Neural progenitor cell (in vitro differentiated cells): ENCODE data around the gene EFS.

Source experiments
- EZH2 ChIP-seq: fragments of 200-600 bp; sonication (generic); IDR thresholded peaks from 2 replicates; pipeline ENCODE4 v1.6.1; 2017; ENCODE audit warnings: antibody characterized with exemption, mild to moderate bottlenecking, moderate library complexity
- EZH2phosphoT487 ChIP-seq: fragments of 200-600 bp; sonication (generic); IDR thresholded peaks from 2 replicates; pipeline ENCODE4 v1.6.1; 2017; ENCODE audit warnings: antibody characterized with exemption
- TF ChIP-seq, protein P1 (sequence below): fragments of 200-600 bp; sonication (generic); IDR thresholded peaks from 2 replicates; pipeline ENCODE4 v1.5.1; 2017; ENCODE audit warnings: antibody characterized with exemption, mild to moderate bottlenecking

DNA sequence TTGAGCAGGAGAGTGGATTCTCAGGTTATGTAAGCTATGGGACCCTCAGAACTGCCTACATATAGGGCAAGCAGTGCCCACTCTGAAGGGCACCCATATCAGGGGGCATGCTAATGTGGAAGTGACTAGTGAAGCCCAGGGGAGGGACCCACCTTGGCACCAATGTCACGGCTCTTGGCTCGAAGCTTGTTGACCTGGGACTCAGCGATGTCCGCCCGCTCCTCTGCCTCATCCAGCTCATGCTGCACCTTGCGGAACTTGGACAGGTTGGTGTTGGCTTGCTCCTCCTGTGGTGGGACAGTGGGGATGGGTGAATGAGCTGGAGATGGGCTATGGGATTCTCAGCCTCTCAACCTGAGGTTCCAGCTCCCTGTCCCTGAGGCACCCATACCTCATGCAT is 17.3 kb upstream of the EFS start:
- TF ChIP-seq, protein P1, sequence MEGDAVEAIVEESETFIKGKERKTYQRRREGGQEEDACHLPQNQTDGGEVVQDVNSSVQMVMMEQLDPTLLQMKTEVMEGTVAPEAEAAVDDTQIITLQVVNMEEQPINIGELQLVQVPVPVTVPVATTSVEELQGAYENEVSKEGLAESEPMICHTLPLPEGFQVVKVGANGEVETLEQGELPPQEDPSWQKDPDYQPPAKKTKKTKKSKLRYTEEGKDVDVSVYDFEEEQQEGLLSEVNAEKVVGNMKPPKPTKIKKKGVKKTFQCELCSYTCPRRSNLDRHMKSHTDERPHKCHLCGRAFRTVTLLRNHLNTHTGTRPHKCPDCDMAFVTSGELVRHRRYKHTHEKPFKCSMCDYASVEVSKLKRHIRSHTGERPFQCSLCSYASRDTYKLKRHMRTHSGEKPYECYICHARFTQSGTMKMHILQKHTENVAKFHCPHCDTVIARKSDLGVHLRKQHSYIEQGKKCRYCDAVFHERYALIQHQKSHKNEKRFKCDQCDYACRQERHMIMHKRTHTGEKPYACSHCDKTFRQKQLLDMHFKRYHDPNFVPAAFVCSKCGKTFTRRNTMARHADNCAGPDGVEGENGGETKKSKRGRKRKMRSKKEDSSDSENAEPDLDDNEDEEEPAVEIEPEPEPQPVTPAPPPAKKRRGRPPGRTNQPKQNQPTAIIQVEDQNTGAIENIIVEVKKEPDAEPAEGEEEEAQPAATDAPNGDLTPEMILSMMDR = no peak
- TF ChIP-seq EZH2 (no peak), EZH2phosphoT487 (no peak)
